GM23338 (cell line): ENCODE measurements around the gene OXNAD1. TPM values are rescaled to one million over a fixed set of nuclear protein-coding genes. Genes with fewer than 3 reads are reported as not detected.

Experiments used
- ATAC-seq: fragments of 200-7000 bp; cut with Tn5 transposase; 3 replicates; pipeline ENCODE4 v1.9.1; 2020
- DNase-seq: peaks from one replicate; pipeline ENCODE4 v3.0.0-alpha.2; 2015; ENCODE audit warnings: low spot score
- H2AFZ ChIP-seq: fragments of 200-600 bp; sonication (generic); 2 replicates; pipeline ENCODE4 v1.8.0; 2016; ENCODE audit warnings: antibody characterized with exemption, mild to moderate bottlenecking, moderate library complexity
- H3F3A ChIP-seq: fragments of 200-600 bp; sonication (generic); replicated peaks from 2 replicates; pipeline ENCODE4 v1.8.0; 2017; ENCODE audit warnings: antibody characterized with exemption, mixed run types, low read depth
- H3K27ac ChIP-seq: fragments of 200-600 bp; sonication (generic); 2 replicates; pipeline ENCODE4 v1.6.1; 2016; ENCODE audit warnings: low read depth
- H3K27me3 ChIP-seq: fragments of 200-600 bp; sonication (generic); 2 replicates; pipeline ENCODE4 v1.8.0; 2016; ENCODE audit warnings: mild to moderate bottlenecking, mixed run types, moderate library complexity; ENCODE audit not compliant: insufficient read depth
- H3K36me3 ChIP-seq: fragments of 200-600 bp; sonication (generic); 2 replicates; pipeline ENCODE4 v1.8.0; 2016; ENCODE audit warnings: mild to moderate bottlenecking; ENCODE audit not compliant: insufficient read depth
- H3K4me1 ChIP-seq: fragments of 200-600 bp; sonication (generic); 2 replicates; pipeline ENCODE4 v1.8.0; 2016; ENCODE audit warnings: mild to moderate bottlenecking, moderate library complexity; ENCODE audit not compliant: insufficient read depth
- H3K4me2 ChIP-seq: fragments of 200-600 bp; sonication (generic); 2 replicates; pipeline ENCODE4 v1.7.1; 2017; ENCODE audit warnings: mixed run types
- H3K4me3 ChIP-seq: fragments of 200-600 bp; sonication (generic); 2 replicates; pipeline ENCODE4 v1.6.1; 2016; ENCODE audit warnings: mixed run types
- H3K79me2 ChIP-seq: fragments of 200-600 bp; sonication (generic); replicated peaks from 2 replicates; pipeline ENCODE4 v1.8.0; 2017; ENCODE audit warnings: mild to moderate bottlenecking; ENCODE audit not compliant: insufficient read depth
- H3K9me2 ChIP-seq: fragments of 200-600 bp; sonication (generic); 2 replicates; pipeline ENCODE4 v1.8.0; 2017; ENCODE audit not compliant: insufficient read depth
- H4K20me1 ChIP-seq: fragments of 200-600 bp; sonication (generic); replicated peaks from 2 replicates; pipeline ENCODE4 v1.8.0; 2017; ENCODE audit warnings: mild to moderate bottlenecking; ENCODE audit not compliant: insufficient read depth
- H3K27ac Mint-ChIP-seq: 2 replicates; pipeline ENCODE4 v1.8.0; 2020; ENCODE audit warnings: inconsistent platforms, mild to moderate bottlenecking, moderate library complexity, mixed read lengths
- H3K27me3 Mint-ChIP-seq: 3 replicates; pipeline ENCODE4 v1.8.0; 2022; ENCODE audit warnings: low read depth, mild to moderate bottlenecking, moderate library complexity, mixed read lengths, inconsistent platforms; ENCODE audit not compliant: insufficient read depth, poor library complexity
- H3K36me3 Mint-ChIP-seq: 3 replicates; pipeline ENCODE4 v1.8.0; 2021; ENCODE audit warnings: low read depth, mild to moderate bottlenecking, inconsistent platforms, moderate library complexity, mixed read lengths
- H3K4me1 Mint-ChIP-seq: 3 replicates; pipeline ENCODE4 v1.8.0; 2020; ENCODE audit warnings: mild to moderate bottlenecking, inconsistent platforms, mixed read lengths
- H3K4me3 Mint-ChIP-seq: 3 replicates; pipeline ENCODE4 v1.8.0; 2021; ENCODE audit warnings: moderate library complexity, mild to moderate bottlenecking, inconsistent platforms, mixed read lengths
- H3K9me3 Mint-ChIP-seq: 3 replicates; pipeline ENCODE4 v1.8.0; 2020; ENCODE audit warnings: moderate library complexity, mild to moderate bottlenecking, inconsistent platforms, mixed read lengths
- EZH2 ChIP-seq: fragments of 200-600 bp; sonication (generic); IDR thresholded peaks from one replicate; pipeline ENCODE4 v1.8.0; 2017; ENCODE audit warnings: antibody characterized with exemption, mild to moderate bottlenecking, low read depth; ENCODE audit not compliant: unreplicated experiment
- EZH2phosphoT487 ChIP-seq: fragments of 200-600 bp; sonication (generic); IDR thresholded peaks from one replicate; pipeline ENCODE4 v1.8.1; 2018; ENCODE audit warnings: antibody characterized with exemption; ENCODE audit not compliant: unreplicated experiment
- JUNB ChIP-seq: IDR thresholded peaks from one replicate; pipeline ENCODE4 v1.6.1; 2016; ENCODE audit warnings: antibody characterized with exemption; ENCODE audit not compliant: unreplicated experiment
- NANOG ChIP-seq: IDR thresholded peaks from 2 replicates; pipeline ENCODE4 v1.6.1; 2016; ENCODE audit warnings: antibody characterized with exemption, borderline replicate concordance
- POLR2AphosphoS5 ChIP-seq: IDR thresholded peaks from 2 replicates; pipeline ENCODE4 v1.6.1; 2016; ENCODE audit warnings: antibody characterized with exemption, low read depth
- ZNF114 ChIP-seq: fragments of 250-450 bp; sonication (Bioruptor Pico); IDR thresholded peaks from 2 replicates; pipeline ENCODE4 v1.5.0; 2020; ENCODE audit warnings: mild to moderate bottlenecking, moderate library complexity
- ZNF331 ChIP-seq: fragments of 250-450 bp; sonication (Bioruptor Pico); IDR thresholded peaks from 2 replicates; pipeline ENCODE4 v1.5.0; 2020; ENCODE audit warnings: low read depth, mild to moderate bottlenecking, moderate library complexity
- ZNF462 ChIP-seq: fragments of 250-450 bp; sonication (Bioruptor Pico); IDR thresholded peaks from 2 replicates; pipeline ENCODE4 v1.5.0; 2020; ENCODE audit warnings: mild to moderate bottlenecking, moderate library complexity
- polyA plus RNA-seq: library from polyadenylated mRNA; unstranded; fragments of >200 nt; fragmentation: Nextera tagmentation; extraction: Ambion mirVana; gene quantifications from 2 replicates; pipeline ENCODE4 v1.2.1, GENCODE V29; 2016
- total RNA-seq: library from RNA; depleted of rRNA; stranded (reverse); fragments of >200 nt; shearing (Covaris generic); gene quantifications from 2 replicates; pipeline ENCODE4 v1.2.3, GENCODE V29; 2014
- TF ChIP-seq, protein P1 (sequence below): IDR thresholded peaks from 2 replicates; pipeline ENCODE4 v1.6.1; 2016; ENCODE audit warnings: antibody characterized with exemption
- TF ChIP-seq, protein P2 (sequence below): IDR thresholded peaks from one replicate; pipeline ENCODE4 v1.6.1; 2018; ENCODE audit warnings: antibody characterized with exemption; ENCODE audit not compliant: unreplicated experiment

The OXNAD1 gene
- total and polyA plus RNA-seq, 2 experiments from 2014 or later: 22.9 to 34.2 TPM

DNA sequence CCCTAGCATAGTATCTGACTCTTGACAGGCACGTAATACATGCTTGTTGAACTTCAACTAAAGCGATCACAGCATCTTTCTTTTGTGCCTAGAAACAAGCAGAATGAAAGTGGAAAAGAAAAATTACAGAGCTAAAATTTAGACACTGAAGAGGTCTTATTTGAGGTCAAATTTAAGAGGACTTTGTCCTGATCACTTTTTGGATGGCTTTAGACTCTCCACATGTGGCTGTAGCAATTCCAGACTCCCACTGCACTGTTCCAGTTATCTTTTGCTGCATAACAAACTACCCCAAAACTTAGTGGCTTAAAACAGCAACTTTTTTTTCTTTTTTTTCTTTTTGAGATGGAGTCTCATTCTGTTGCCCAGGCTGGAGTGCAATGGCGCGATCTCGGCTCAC is 23.8 kb upstream of the OXNAD1 start:
- Histone ChIP-seq H3K79me2 (no peaks in the 10 kb centered on the region), H3F3A (no peaks in the 10 kb centered on the region), H3K4me2 (no peak overlapping the region), H3K27ac (no peak overlapping the region), H3K4me3 (no peak overlapping the region), H3K4me1 (no peaks in the 10 kb centered on the region), H4K20me1 (no peaks in the 10 kb centered on the region), H3K9me2 (0 out of 2 replicates have a peak, but pooled peaks cover 2% of the 10 kb centered on the region), H3K36me3 (no peaks in the 10 kb centered on the region), H3K27me3 (no peaks in the 10 kb centered on the region), H2AFZ (no peak overlapping the region)
- Mint-ChIP-seq H3K36me3 (no peaks in the 10 kb centered on the region), H3K4me3 (no peak overlapping the region), H3K4me1 (no peaks in the 10 kb centered on the region), H3K27ac (no peak overlapping the region), H3K9me3 (no peaks in the 10 kb centered on the region; the same call in 2 of the 3 replicates), H3K27me3 (peaks cover 5% of the 10 kb centered on the region)
- ATAC-seq (no peak), DNase-seq (no peak)
- no peak for TF ChIP-seq ZNF114 (CRISPR knock-in tag)
- TF ChIP-seq, protein P1, sequence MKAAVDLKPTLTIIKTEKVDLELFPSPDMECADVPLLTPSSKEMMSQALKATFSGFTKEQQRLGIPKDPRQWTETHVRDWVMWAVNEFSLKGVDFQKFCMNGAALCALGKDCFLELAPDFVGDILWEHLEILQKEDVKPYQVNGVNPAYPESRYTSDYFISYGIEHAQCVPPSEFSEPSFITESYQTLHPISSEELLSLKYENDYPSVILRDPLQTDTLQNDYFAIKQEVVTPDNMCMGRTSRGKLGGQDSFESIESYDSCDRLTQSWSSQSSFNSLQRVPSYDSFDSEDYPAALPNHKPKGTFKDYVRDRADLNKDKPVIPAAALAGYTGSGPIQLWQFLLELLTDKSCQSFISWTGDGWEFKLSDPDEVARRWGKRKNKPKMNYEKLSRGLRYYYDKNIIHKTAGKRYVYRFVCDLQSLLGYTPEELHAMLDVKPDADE: no peak
- TF ChIP-seq JUNB: no peak
- TF ChIP-seq ZNF331 (CRISPR knock-in tag): no peak
- TF ChIP-seq, protein P2, sequence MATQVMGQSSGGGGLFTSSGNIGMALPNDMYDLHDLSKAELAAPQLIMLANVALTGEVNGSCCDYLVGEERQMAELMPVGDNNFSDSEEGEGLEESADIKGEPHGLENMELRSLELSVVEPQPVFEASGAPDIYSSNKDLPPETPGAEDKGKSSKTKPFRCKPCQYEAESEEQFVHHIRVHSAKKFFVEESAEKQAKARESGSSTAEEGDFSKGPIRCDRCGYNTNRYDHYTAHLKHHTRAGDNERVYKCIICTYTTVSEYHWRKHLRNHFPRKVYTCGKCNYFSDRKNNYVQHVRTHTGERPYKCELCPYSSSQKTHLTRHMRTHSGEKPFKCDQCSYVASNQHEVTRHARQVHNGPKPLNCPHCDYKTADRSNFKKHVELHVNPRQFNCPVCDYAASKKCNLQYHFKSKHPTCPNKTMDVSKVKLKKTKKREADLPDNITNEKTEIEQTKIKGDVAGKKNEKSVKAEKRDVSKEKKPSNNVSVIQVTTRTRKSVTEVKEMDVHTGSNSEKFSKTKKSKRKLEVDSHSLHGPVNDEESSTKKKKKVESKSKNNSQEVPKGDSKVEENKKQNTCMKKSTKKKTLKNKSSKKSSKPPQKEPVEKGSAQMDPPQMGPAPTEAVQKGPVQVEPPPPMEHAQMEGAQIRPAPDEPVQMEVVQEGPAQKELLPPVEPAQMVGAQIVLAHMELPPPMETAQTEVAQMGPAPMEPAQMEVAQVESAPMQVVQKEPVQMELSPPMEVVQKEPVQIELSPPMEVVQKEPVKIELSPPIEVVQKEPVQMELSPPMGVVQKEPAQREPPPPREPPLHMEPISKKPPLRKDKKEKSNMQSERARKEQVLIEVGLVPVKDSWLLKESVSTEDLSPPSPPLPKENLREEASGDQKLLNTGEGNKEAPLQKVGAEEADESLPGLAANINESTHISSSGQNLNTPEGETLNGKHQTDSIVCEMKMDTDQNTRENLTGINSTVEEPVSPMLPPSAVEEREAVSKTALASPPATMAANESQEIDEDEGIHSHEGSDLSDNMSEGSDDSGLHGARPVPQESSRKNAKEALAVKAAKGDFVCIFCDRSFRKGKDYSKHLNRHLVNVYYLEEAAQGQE: no peak

GRCh38 chr3:16242177-16242576 is 22.8 kb upstream of the OXNAD1 start:
- no peak overlapping the region for H3K4me3 Mint-ChIP-seq
- no peak for TF ChIP-seq EZH2phosphoT487
- no peak for TF ChIP-seq ZNF462 (CRISPR knock-in tag)
- TF ChIP-seq POLR2AphosphoS5: no peak
- TF ChIP-seq EZH2: no peak
- TF ChIP-seq NANOG: no peak
- no peak for TF ChIP-seq JUNB

More at GRCh38 chr3:16242177-16242576, 22.8 kb upstream of the OXNAD1 start:
- Histone ChIP-seq H3K36me3 (no peaks in the 10 kb centered on the region), H4K20me1 (no peaks in the 10 kb centered on the region), H3K9me2 (no peaks in the 10 kb centered on the region), H2AFZ (no peak overlapping the region), H3F3A (no peaks in the 10 kb centered on the region), H3K27me3 (no peaks in the 10 kb centered on the region), H3K4me1 (no peaks in the 10 kb centered on the region), H3K4me2 (no peak overlapping the region), H3K4me3 (no peak overlapping the region), H3K79me2 (no peaks in the 10 kb centered on the region), H3K27ac (no peak overlapping the region)
- DNase-seq (no peak), ATAC-seq (no peak)
- no peaks in the 10 kb centered on the region for H3K36me3 Mint-ChIP-seq
- H3K4me1 Mint-ChIP-seq: no peaks in the 10 kb centered on the region
- H3K27me3 Mint-ChIP-seq: peaks cover 5% of the 10 kb centered on the region
- H3K27ac Mint-ChIP-seq: no peak overlapping the region
- no peaks in the 10 kb centered on the region; the same call in 2 of the 3 replicates for H3K9me3 Mint-ChIP-seq
